GM19240 (cell line): ENCODE results near the gene OTUD3.

Experiments used
- DNase-seq: peaks from one replicate; pipeline ENCODE4 v3.0.0; 2011; ENCODE audit warnings: low spot score; ENCODE audit not compliant: insufficient read length

Gene OTUD3

DNA sequence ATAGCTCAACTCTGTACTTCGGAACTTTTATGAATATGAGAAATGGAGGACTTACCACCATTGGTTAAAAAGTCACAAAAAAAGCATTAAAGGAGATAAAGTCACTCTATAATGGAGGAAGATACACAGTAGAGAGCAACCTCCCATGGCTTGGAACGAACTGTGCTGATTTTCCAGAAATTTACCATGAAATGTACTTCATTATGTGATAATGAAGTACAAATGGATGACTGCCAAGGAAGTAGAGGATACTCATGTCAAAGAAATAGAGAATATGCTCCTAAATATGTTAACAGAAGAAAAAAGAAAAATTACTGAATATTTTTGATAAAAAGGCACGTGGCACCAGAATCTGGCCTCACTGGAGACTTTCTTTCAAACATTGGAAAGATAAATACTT lies 64.8 kb downstream of the OTUD3 start:
- DNase-seq, result no peak

DNA sequence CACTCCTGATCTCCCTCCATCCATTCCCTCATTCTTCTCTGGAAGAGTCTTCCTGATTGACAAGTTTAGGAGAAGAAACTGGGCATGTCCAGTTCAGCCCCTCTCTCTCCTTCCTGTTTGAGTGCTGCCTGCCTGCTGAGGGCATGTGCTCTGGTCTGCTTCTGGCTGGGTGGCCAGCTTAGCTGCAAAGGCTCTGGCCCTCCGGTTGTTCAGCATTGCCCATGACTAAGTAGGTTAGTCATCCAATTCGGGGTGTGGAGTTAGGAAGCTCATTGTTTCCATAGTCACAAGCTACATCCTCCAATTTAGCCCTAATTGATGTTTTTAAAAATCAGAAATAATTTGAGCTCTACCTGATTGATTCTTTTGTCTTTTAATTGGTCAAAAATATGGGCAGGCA lies 66.8 kb downstream of the OTUD3 start:
- DNase-seq, result no peak

DNA sequence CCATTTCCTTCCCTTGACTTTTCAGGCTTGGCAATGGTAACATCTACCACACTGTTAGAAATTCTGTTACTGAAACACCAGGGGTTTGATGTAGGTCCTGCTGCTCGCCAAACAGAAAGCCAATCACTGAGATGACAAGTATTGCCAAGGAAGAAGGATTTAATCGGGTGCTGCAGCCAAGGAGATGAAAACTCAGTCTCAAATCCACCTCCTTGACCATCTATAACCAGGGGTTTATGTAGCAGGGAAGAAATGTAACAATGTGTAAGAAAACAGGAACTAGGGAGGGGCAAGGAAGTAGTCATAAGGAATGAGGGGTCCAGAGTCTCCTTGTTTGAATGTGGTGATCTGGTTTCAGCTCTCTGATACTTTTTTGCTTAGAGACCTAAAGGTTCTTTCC lies 71.9 kb downstream of the OTUD3 start:
- no peak for DNase-seq

DNA sequence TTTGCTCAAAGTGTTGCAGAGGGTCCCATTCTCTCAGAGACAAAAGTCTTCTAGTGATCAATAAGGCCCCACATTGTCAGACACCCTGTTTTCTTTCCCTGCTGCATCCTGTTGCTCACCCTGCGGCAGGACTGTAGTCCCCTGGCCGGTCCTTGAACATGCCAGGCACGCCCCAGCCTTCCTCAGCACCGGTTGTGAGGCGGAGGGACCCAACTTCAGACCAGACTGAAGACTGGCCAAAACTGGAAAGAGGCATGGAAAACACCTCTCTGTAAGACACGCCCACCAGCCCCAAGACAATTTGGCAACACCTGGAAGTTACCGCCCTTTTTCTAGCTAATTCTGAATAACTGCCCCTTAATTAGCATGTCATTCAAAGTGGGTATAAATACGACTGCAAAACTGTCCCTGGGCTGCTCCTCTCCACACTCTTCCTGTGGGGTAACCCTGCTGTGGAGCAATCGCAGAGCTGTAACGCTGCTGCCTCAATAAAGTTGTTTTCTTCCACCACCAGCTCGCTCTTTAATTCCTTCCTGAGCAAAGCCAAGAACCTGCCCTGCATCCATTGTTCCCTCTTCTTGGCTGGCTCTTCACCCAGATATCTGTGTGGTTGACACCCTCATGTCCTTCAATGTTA lies 73.5 kb downstream of the OTUD3 start:
- DNase-seq, result no peak

DNA sequence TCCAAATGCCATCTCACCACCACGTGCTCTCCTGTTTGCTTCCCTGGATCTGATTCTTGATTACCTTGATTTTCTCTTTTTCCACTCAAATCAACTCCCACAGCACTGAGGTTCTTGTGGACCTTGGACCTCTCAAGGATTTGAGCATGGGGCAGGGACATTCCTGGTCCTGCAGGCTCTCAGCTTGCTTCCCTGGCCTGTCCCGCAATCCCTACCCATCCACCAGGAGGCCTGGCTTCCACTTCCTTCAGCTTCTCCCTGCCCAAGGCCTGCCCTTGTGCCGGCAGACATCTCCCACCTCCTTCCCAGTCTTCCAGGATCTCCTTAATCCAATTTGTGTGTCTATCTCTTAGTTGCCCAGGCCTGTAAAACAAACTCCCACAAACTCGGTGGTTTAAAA lies 75.6 kb downstream of the OTUD3 start:
- no peak for DNase-seq

- no peak for DNase-seq
Observed at GRCh38 chr1:19960591-19960990, 78.4 kb downstream of the OTUD3 start.
